ENCODE results near the gene STX16.
A peak's percentile ranks its signal among the peaks of the same experiment; 100 is the strongest.

STX16 gene

GRCh38 chr20:58656831-58657230 is 5.7 kb downstream of the STX16 start:
- DNase-seq: no peak

GRCh38 chr20:58657262-58657661 is 6.2 kb downstream of the STX16 start:
- no peak for DNase-seq

- DNase-seq: no peak
Observed at GRCh38 chr20:58657986-58658385, 6.9 kb downstream of the STX16 start.

- no peak for DNase-seq
Observed at GRCh38 chr20:58658760-58659159, 7.7 kb downstream of the STX16 start.

GRCh38 chr20:58659841-58660240 is 8.8 kb downstream of the STX16 start:
- DNase-seq: no peak

GRCh38 chr20:58660855-58661597 is 9.9 kb downstream of the STX16 start:
- DNase-seq: peak; percentile 43

DNA sequence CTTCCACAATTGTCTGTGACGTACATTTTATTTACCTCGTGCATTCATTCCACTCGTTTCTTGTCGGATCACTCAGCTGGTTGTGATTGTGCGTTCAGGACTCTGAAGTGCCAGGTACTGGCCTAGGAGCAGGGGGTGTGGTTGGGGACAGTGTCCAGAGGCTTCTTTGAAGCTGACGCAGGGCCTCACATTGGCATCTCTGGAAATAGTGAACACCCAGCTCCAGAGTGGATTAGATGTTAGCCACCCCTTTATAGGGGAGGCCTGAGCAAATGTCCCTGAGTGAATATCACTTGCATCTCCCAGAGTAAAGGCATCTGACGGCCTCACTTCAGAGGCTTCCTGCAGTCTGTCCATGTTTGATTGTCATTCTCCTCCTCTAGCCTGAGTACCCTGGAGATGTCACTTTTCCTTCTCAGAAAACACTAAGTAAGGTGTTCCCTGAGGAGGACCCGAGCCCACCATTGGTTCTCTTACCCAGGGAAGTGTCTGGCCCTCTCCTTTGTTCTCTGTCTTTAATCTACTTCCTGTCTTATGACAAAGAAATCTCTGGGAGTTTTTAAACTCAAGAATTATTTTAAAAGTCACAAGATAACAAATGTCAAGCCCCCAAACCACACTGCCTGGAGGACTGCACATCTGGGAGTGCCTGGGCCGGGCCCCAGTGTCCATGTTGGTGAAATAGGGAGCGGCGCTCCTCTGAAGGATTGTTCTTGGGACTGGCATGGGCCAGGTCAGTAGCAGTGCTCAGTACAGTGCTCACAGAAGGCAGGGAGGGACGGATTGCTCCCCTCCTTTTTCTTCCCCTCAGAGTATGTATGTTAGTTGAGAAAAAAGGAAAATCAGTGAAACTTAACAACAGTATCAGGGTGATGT is 10.8 kb downstream of the STX16 start:
- no peak for DNase-seq

DNA sequence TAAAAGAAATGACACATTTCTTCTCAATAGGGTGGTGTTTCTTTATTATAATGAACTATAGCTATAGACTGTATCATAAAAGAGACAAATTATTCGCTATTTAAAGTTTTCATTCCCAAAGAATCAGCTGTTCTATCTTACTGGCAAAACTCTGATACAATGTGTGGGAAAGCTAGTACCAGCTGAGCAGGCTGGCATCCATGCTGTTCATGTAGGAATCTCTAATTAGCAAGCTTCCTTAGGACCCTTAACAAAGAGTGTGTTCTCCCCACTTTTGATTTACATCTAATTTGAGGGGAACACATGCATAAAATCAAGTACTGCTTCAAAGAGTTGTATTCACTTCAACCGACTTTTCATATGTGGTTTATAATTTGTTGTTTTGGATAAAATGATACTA is 13.2 kb downstream of the STX16 start:
- no peak for DNase-seq

DNA sequence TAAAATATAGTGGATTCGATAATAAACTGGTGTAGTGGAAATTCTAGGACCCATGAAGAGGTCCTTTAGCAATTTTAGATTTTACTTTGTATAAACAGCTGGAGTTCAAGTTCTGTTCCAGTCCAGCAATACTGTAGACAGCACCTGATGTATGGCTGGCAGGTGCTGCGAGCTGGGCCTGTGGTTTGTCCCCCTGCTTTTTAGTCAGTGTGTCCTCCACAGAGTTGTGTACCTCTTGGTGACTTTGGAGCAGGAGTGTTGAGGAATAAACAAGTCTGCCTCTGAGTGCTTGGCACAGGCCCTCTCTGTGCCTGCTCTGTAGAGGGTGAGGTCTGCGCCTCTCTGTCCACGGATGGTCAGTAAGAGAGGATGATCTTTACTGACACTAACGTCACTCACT is 13.8 kb downstream of the STX16 start:
- no peak for DNase-seq

DNA sequence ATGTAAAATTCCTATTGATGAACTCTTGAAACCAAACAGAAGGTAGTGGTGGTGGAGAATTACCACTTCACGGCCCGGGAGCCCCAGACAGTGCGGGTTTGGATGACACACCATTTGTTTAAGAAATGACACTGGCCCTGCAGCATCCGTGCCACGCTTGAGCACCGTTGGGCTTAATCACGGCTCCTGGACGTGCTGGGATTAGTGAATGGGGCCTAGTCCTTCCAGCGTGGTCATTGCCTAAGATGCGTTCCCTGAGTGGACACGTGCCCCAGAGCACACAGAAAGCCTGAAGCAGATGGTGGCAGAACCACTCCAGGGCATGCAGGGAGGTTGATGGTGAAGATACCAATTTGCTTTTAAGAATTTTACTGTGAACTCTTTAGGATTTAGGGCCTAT is 14.5 kb downstream of the STX16 start:
- no peak for DNase-seq

GRCh38 chr20:58666702-58667101 is 15.6 kb downstream of the STX16 start:
- DNase-seq: no peak

- DNase-seq: no peak
Observed at GRCh38 chr20:58667975-58668374, 16.9 kb downstream of the STX16 start.

DNA sequence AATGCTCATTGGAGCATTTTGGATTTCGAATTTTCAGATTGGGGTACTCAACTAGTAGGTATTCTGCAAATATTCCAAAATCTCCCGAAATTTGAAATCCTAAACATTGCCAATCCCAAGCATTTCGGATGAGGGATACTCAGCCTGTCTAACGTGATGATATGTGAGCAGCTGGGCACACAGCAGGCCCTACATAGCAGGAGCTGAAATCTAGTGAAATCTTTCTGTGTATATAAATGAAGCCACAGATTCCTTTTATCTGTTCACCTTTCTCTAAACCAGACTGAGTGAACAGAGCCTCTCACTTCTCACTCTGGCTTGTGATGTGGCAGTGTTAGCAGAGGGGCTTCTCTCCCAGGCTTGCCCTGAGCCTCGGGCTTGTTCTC is 17.8 kb downstream of the STX16 start:
- DNase-seq: no peak

- DNase-seq: no peak
Observed at GRCh38 chr20:58669287-58670006, 18.4 kb downstream of the STX16 start.

- no peak for DNase-seq
Observed at GRCh38 chr20:58670102-58670501, 19.0 kb downstream of the STX16 start.

DNA sequence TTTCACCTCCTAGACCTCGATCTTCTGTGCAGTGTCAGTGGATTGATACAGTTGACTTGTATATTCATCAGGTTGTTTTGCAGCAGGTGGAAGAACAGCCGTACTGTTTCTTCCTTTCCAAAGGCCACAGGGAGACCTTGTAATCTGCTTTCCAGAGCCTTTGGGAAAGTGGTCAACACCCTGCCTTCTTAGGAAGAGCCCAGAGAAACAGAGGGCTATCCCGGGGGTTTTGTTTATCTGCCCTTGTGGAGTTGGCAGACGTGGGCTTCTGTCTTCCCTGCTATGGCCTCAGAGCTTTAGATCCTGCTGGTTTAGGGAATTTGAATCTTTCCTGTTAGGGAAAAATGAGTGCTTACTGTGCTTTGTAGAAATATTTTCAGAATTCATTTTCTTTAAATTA is 19.6 kb downstream of the STX16 start:
- DNase-seq: no peak

DNA sequence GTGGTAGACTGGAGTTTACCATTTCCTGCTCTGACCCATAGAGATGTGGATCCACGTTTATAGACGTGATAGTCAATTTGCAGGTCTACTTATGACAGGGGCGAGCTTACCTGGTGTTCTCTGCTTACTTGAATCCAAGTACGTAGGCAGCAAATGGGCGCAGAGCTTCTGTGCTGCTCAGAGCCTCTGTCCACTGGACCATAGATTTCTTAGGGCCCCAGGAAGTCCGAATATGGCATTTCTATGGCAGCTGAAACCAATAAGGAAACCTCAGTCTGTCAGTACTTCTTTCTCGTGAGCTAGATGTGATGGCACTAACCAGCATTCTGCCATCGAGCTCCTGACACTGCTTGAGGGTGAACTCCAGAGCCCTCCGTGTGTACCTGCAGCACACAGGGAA is 22.0 kb downstream of the STX16 start:
- DNase-seq: no peak

DNA sequence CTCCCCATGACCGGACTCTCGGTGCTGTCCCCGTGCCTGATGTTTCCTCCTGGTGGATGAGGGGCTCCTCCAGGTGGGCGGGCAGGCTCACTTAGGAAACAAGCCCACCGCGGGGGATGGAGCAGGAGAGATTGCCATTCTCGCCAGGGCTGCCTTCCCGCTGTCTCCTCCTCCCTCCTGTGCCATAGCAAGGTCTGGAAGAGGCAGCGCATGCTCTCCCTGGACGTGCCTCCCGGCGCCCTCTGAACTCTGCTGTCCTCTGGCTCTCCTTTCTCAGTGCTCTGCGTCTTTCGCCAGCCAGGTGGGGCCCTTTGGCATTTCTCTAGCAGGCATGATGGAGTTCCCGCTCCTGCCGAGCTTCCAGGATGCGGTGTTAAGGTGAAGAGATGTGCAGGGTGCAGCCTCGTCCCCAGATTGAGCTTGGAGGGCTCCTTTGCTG is 24.1 kb downstream of the STX16 start:
- DNase-seq: no peak

GRCh38 chr20:58675641-58676040 is 24.6 kb downstream of the STX16 start:
- DNase-seq: no peak

DNA sequence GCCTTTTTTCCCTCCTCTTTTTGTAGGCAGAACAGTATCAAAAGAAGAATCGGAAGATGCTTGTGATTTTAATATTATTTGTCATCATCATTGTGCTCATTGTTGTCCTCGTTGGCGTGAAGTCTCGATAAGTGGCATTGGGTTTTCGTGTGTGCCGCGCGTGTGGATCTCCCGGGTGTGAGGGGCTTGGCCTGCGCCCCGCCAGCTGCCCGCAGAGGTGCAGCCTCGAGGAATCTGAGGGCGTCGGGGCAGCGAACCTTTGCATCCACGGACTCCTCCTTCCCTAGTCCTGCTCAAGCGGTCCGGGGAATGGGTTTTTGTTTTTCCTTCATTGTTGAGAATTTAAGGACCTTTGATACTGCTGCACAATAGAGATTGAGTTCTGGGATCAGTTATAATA is 25.1 kb downstream of the STX16 start:
- no peak for DNase-seq

DNA sequence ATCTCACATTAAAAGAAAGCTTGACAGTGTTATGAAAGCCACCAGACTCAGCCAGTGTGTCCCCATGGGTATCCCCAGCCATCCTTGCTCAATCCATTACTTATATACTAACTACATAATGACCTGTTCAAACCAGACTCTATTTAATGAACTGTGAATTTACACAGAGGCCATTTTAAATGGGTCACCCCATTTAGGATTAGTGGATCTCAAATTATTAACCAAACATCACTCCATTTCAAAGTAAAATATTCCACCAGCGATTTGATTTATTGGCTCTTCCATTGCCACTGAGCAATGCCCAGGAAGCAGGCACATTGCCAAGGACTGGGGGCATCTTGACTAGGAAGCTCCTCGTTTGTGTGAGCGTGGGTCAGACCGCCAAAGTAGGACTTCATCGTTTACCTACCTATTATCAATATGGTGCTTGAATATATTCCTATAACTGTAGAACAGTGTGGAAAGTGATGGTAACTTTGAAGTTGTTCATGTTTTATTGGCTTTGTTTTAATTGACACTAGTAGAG is 26.1 kb downstream of the STX16 start:
- no peak for DNase-seq

DNA sequence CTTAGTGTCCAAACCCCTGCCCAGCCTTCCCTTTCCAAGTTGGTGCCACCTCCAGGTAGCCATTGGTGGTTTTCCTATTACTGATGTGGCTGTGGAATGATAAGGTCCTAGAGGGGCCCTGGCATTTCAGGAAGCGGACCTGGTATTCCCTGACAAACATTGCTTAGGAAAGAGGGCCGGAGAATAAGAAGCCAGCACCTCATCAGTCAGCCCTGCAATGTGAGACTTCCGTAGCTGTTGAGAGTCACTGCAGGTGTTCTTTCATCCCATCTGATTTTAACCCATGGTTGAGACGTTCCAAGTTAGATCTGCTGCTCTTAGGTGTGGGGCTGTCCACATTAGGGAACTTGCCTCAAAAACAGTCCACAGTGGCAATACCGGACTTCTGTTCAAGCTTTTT is 26.7 kb downstream of the STX16 start:
- DNase-seq: no peak

DNA sequence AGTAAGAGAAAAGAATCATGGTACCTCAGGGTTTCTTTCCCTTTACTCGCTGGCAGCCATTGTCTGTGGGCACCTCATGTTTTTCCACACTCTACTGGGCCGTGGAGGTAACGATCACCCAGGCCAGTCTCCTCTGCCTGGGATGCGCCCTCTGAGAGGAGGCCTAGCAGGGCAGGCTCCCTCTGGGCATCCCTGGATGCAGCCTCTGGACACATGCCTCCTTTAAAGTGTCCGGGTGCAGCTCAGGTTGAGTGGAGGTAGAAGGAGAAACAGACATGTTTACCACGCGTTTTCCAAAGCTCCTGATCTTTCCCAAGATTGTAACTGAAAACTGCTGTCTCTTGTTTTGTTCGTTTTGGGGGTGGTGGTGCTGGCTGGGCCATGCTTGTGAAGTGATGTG is 27.7 kb downstream of the STX16 start:
- DNase-seq: no peak

All from activated CD4-positive, alpha-beta T cell treated with anti-CD3 and anti-CD28 coated beads for 1 hour (primary cell).